ENCODE data around the gene IZUMO1.
"Not testable (repeated sequence)": the region's sequence is repeated elsewhere in the genome, so short reads cannot be mapped to it uniquely, and the experiment has no call there.

IZUMO1 gene

GRCh38 chr19:48735031-48735615 lies 11.6 kb downstream of the IZUMO1 start:
- DNase-seq = no peak

- DNase-seq = no peak
Observed at GRCh38 chr19:48734625-48735024, 12.1 kb downstream of the IZUMO1 start.

GRCh38 chr19:48731452-48731851 lies 15.3 kb downstream of the IZUMO1 start:
- no peak for DNase-seq

GRCh38 chr19:48728911-48729664 lies 17.6 kb downstream of the IZUMO1 start:
- DNase-seq = no peak

- DNase-seq = no peak
Observed at GRCh38 chr19:48726556-48726955, 20.2 kb downstream of the IZUMO1 start.

- no peak for DNase-seq
Observed at GRCh38 chr19:48724796-48725753, 21.6 kb downstream of the IZUMO1 start.

GRCh38 chr19:48722196-48722708 lies 24.5 kb downstream of the IZUMO1 start:
- no peak for DNase-seq

GRCh38 chr19:48720613-48721296 lies 26.0 kb downstream of the IZUMO1 start:
- peak; percentile 78 for DNase-seq

- DNase-seq = no peak
Observed at GRCh38 chr19:48720251-48720612, 26.5 kb downstream of the IZUMO1 start.

GRCh38 chr19:48719263-48720171 lies 27.2 kb downstream of the IZUMO1 start, which contains the start of gene MAMSTR:
MAMSTR (minus strand) TSS chr19:48719725; CDS start chr19:48719031, 694 bp downstream.
- no peak for DNase-seq

- DNase-seq = no peak
Observed at GRCh38 chr19:48718711-48719231, 27.9 kb downstream of the IZUMO1 start.

- DNase-seq = not testable (repeated sequence)
Observed at GRCh38 chr19:48718106-48718505, 28.6 kb downstream of the IZUMO1 start.

- DNase-seq = no peak
Observed at GRCh38 chr19:48716562-48717291, 30.0 kb downstream of the IZUMO1 start.

GRCh38 chr19:48715681-48716171 lies 31.0 kb downstream of the IZUMO1 start:
- no peak for DNase-seq

- no peak for DNase-seq
Observed at GRCh38 chr19:48714759-48715675, 31.7 kb downstream of the IZUMO1 start.

- peak; percentile 93 for DNase-seq
Observed at GRCh38 chr19:48713864-48714755, 32.6 kb downstream of the IZUMO1 start.

GRCh38 chr19:48713041-48713863 lies 33.5 kb downstream of the IZUMO1 start:
- DNase-seq = no peak

Data from effector CD8-positive, alpha-beta T cell (primary cell).